OCI-LY3 (cell line): Measurements from ENCODE around the gene CDH23.

Source experiments
- H2AFZ ChIP-seq: fragments of 200-600, 300-600 bp; shearing (Covaris generic); 2 replicates; pipeline ENCODE4 v1.6.0; 2014; ENCODE audit warnings: antibody characterized with exemption, low read depth, low read length
- H3K27ac ChIP-seq: fragments of 200-600, 300-600 bp; sonication (generic); 2 replicates; pipeline ENCODE4 v1.5.1; 2014; ENCODE audit warnings: mild to moderate bottlenecking, low read length, moderate library complexity, mixed read lengths
- H3K27me3 ChIP-seq: fragments of 200-600, 300-600 bp; sonication (generic); 2 replicates; pipeline ENCODE4 v1.6.1; 2014; ENCODE audit warnings: low read depth, low read length, mixed read lengths
- H3K36me3 ChIP-seq: fragments of 200-600, 300-600 bp; sonication (generic); replicated peaks from 2 replicates; pipeline ENCODE3; 2014; ENCODE audit warnings: low read depth, low read length, mixed read lengths
- H3K4me1 ChIP-seq: fragments of 300-600, 200-600 bp; sonication (generic); 2 replicates; pipeline ENCODE4 v1.6.1; 2014; ENCODE audit warnings: low read length, mixed read lengths
- H3K4me2 ChIP-seq: fragments of 200-600, 300-600 bp; sonication (generic); 2 replicates; pipeline ENCODE4 v1.6.1; 2014; ENCODE audit warnings: low read length, mixed read lengths
- H3K4me3 ChIP-seq: fragments of 300-600, 200-600 bp; sonication (generic); 2 replicates; pipeline ENCODE4 v1.5.1; 2014; ENCODE audit warnings: antibody characterized with exemption, mild to moderate bottlenecking, low read length, moderate library complexity
- H3K79me2 ChIP-seq: fragments of 300-600, 200-600 bp; shearing (Covaris generic); 2 replicates; pipeline ENCODE4 v1.6.1; 2014; ENCODE audit warnings: mild to moderate bottlenecking, low read length, mixed read lengths
- H3K9ac ChIP-seq: fragments of 300-600, 200-600 bp; shearing (Covaris generic); 2 replicates; pipeline ENCODE4 v1.6.0; 2014; ENCODE audit warnings: mild to moderate bottlenecking, low read length, moderate library complexity
- H3K9me3 ChIP-seq: fragments of 200-600, 300-600 bp; shearing (Covaris generic); 2 replicates; pipeline ENCODE4 v1.6.1; 2014; ENCODE audit warnings: low read length, mixed read lengths; ENCODE audit not compliant: insufficient read depth
- H4K20me1 ChIP-seq: fragments of 200-600, 300-600 bp; sonication (generic); 2 replicates; pipeline ENCODE4 v1.6.1; 2016; ENCODE audit warnings: low read length, mixed read lengths; ENCODE audit not compliant: insufficient read depth
- CTCF ChIP-seq: fragments of 200-600, 300-600 bp; sonication (generic); IDR thresholded peaks from 2 replicates; pipeline ENCODE4 v1.5.1; 2014; ENCODE audit warnings: antibody characterized with exemption, low read length, low read depth
- EZH2phosphoT487 ChIP-seq: fragments of 200-600 bp; shearing (Covaris generic); IDR thresholded peaks from 2 replicates; pipeline ENCODE4 v1.6.1; 2018; ENCODE audit warnings: antibody characterized with exemption, mixed run types, low read depth

The CDH23 gene

GRCh38 chr10:71757399-71757922, 360.7 kb downstream of the CDH23 start:
- no peaks in the 10 kb centered on the region for H3K79me2 ChIP-seq
- H3K27me3 ChIP-seq, result peaks cover 18% of the 10 kb centered on the region
- no peaks in the 10 kb centered on the region for H3K9me3 ChIP-seq
- H3K4me3 ChIP-seq, result no peak overlapping the region
- no peaks in the 10 kb centered on the region for H3K4me1 ChIP-seq
- no peak overlapping the region for H2AFZ ChIP-seq
- peak overlapping the region; percentile 18; the same call in 1 of the 2 replicates for H3K4me2 ChIP-seq
- no peaks in the 10 kb centered on the region for H3K36me3 ChIP-seq
- no peaks in the 10 kb centered on the region for H4K20me1 ChIP-seq
- no peak for TF ChIP-seq EZH2phosphoT487
- no peak overlapping the region for H3K9ac ChIP-seq
- H3K27ac ChIP-seq, result no peak overlapping the region

GRCh38 chr10:71761105-71761511, 364.4 kb downstream of the CDH23 start:
- Histone ChIP-seq H3K79me2 (no peaks in the 10 kb centered on the region), H3K4me1 (no peaks in the 10 kb centered on the region), H3K27ac (no peak overlapping the region), H3K4me3 (no peak overlapping the region), H3K9ac (no peak overlapping the region), H2AFZ (no peak overlapping the region), H3K36me3 (no peaks in the 10 kb centered on the region), H3K9me3 (no peaks in the 10 kb centered on the region), H4K20me1 (no peaks in the 10 kb centered on the region), H3K4me2 (no peak overlapping the region), H3K27me3 (no peaks in the 10 kb centered on the region; the same call in 1 of the 2 replicates)
- no peak for TF ChIP-seq CTCF
- no peak for TF ChIP-seq EZH2phosphoT487

- Histone ChIP-seq H3K4me2 (no peak overlapping the region), H3K9me3 (no peaks in the 10 kb centered on the region), H3K79me2 (no peaks in the 10 kb centered on the region), H3K4me3 (no peak overlapping the region), H4K20me1 (no peaks in the 10 kb centered on the region), H3K4me1 (no peaks in the 10 kb centered on the region), H3K36me3 (no peaks in the 10 kb centered on the region), H3K9ac (no peak overlapping the region), H3K27ac (no peak overlapping the region), H2AFZ (no peak overlapping the region), H3K27me3 (no peaks in the 10 kb centered on the region)
- TF ChIP-seq EZH2phosphoT487 (no peak), CTCF (no peak)
These were observed 364.9 kb downstream of the CDH23 start for GRCh38 chr10:71761541-71762113.

- TF ChIP-seq CTCF (no peak), EZH2phosphoT487 (no peak)
These were observed 365.6 kb downstream of the CDH23 start for GRCh38 chr10:71762324-71762723.

More at GRCh38 chr10:71762324-71762723, 365.6 kb downstream of the CDH23 start:
- H3K4me2 ChIP-seq, result no peak overlapping the region
- H3K4me1 ChIP-seq, result no peaks in the 10 kb centered on the region
- no peak overlapping the region for H2AFZ ChIP-seq
- H3K79me2 ChIP-seq, result no peaks in the 10 kb centered on the region
- no peak overlapping the region for H3K4me3 ChIP-seq
- H4K20me1 ChIP-seq, result no peaks in the 10 kb centered on the region
- H3K27me3 ChIP-seq, result no peaks in the 10 kb centered on the region
- H3K36me3 ChIP-seq, result no peaks in the 10 kb centered on the region
- no peak overlapping the region for H3K27ac ChIP-seq
- no peaks in the 10 kb centered on the region for H3K9me3 ChIP-seq
- no peak overlapping the region for H3K9ac ChIP-seq
